NCI-H2029 treated with DMSO at 0.1 percent for 48 hours (cell line): ENCODE results near the gene HSD17B8.

Source experiments
- DNase-seq: peaks from one replicate; lab custom pipeline; 2025; lab: John Stamatoyannopoulos, UW

The HSD17B8 gene

DNA sequence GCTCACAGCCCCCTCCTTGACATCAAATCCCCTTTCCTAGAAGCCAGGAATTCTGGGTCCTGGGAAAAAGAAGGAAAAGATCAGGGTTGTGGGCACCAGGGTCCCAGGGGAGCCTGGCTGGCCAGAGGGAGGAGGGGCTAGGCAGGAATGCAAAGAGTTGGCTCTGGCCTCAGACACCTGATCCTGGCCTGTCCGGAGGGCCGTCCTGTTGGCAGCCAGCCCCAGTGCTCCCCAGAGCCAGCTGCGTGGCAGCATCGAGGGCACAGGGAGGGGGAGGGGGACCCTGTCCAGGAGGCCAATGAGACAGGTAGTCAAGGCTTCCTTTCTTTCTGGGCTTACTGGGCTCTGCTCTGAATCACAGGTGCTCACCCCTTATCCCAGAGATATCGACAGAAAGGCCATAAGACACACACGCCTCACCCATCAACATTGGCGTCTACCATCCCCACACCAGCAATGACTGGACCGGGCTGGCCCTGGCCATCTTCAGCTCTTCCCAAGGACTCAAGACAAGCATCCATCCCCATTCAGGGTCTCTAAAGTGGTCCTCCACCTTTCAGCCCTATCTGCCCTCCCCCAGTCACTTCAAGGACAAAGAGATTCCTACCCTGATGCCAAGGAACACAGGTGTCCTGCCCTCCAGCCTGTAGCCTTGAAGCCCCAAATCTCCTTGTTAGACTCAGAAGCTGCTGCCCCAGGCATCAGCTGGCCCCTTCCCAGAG lies 12.9 kb upstream of the HSD17B8 start:
- DNase-seq, result no peak

DNA sequence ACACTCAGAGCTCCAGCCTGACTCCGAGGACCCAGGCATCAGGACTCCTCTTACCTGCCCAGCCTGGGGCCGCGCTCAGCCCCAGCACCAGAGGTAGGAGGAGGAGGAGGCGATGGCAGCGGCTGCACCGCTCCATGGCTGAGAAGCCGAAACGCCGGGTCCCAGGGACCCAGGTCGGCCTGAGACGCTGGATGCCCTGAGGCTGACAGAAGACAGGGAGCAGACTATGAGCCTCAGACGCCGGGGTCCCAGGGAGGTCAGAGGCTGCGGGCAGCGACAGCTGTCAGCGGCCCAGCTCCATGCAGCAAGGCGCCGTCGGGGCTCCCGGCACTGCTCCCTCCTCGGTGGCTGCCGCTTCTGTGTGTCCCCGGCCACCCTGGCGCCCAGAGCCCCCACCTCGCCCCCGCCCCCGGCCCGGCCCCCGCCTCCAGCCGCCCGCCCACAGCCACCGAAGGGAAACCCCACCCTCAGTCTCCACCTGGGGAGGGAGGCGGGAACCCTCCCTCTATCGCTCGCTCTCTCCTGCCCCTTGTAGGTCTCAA lies 12.3 kb upstream of the HSD17B8 start, which contains the start of gene COL11A2:
COL11A2 (minus strand) TSS at position 363 of the 542 bp plus-strand sequence; CDS start at position 136, 227 bp downstream.
- no peak for DNase-seq

GRCh38 chr6:33192671-33193602 lies 11.5 kb upstream of the HSD17B8 start:
- DNase-seq, result no peak

DNA sequence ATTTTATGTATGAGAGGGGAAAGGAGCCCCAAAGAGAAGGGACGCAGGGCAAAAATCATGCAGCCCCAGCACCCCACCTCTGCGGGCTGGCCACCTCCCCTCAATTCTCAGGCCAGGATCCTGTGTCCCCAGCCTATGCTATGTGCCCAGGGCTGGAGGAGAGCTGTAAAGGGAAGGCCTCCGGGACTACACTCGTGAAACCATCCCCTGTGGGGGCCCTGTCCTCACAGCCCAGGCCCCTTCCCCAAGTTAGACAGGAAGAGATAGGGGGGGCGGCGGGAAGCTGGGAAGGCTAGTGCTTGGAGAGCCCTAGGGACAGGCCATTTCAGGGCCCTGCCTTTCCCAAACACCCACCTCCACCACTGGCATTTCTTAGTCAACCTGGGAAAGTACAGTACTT lies 10.8 kb upstream of the HSD17B8 start:
- DNase-seq, result no peak

- DNase-seq, result no peak
Measured at GRCh38 chr6:33194431-33194979, 9.9 kb upstream of the HSD17B8 start.

DNA sequence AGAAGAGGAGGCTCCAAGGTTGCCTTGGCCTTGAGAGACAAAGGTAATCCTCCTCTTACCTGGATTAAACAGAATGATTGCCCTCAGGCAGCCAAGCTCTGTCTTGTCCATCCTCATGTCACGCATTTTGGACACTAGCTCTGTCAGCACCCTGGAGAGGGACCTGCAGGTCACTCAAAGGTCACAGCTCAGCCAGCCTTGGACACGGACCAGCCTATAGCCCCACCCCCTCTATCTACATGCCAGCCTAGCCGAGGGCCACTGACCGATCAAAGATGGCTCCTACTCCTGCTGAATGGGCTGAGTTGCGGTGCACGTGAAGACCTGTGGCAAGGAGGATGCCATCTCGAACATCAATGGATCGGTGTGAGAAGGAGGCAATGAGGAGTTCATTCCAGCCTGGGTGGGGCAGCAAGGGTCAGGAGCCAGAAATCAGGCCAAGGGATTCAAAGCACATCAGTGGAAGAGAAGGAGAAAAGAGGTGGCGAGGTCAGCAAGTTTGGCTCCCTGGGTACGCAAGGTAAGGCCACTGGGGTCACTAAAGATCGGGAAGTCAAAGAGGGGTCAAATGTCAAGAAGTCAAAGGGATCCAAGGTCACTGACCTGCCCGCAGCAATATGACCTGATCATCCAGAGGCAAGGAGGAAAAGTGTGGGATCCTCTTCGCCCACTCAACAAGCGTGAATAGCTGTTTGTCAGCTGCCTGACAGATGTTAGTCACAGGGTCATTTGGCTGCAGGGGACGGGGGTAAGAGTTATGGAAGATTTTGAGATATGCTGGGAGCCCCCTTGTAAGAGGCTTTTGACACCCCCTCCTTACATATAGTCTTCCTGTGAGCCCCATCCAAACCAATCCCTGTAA lies 8.9 kb upstream of the HSD17B8 start:
- DNase-seq, result no peak

DNA sequence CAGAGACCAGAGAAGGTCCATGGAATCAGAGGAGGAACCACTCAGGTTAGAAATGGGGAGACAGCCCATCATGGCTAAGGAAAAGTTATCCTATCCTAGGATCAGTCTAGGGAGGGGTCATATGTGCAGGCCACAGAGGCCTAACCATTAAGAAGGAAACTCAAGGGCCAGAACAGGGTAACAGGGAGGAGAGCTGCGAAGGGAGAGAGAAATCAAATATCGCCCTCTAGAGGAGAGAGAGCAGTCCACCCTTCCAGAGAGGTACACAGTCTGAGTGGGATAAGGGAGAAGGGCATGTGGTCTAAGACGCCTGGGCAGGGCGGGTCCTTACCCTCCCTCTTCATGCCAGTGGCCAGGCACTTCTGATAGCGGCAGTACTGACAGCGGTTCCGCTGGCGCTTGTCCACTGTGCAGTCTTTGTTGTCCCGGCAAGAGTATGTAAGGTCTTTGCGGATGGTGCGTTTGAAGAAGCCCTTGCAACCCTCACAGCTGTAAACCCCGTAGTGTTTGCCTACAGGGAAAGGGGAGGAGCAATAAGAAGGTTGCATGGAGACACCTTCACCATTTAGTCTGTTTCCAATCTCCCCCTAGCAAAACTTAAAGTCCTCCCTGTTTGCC lies 6.9 kb upstream of the HSD17B8 start:
- peak; percentile 75 for DNase-seq

GRCh38 chr6:33198159-33198852 lies 6.1 kb upstream of the HSD17B8 start:
- DNase-seq, result no peak

DNA sequence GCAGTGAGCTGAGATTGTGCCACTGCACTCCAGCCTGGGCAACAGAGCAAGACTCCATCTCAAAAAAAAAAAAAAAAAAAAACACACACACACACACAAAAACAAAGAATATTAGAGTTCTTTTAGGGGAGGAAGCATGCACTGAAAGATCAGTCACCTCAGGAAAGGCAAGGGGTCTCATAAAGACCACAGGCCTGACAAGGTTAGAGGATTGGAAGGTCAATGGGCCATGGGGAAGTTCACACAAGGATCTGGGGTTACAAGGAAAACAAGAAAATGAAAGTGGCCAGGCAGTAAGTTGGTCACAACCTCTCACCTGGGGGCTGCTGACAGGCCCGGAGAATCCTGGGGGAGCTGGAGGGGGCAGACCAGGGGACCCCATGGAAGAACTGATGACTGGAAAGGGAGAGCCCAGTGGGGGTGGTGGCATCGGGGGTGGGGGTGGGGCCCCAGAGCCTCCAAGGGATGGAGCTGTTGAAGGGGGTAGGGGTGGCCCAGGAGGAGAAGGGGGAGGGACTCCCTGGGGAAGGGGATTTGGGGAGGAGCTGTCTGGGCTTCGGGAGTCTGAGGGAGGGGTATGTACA lies 5.5 kb upstream of the HSD17B8 start:
- DNase-seq, result no peak

GRCh38 chr6:33199687-33200218 lies 4.7 kb upstream of the HSD17B8 start:
- no peak for DNase-seq

DNA sequence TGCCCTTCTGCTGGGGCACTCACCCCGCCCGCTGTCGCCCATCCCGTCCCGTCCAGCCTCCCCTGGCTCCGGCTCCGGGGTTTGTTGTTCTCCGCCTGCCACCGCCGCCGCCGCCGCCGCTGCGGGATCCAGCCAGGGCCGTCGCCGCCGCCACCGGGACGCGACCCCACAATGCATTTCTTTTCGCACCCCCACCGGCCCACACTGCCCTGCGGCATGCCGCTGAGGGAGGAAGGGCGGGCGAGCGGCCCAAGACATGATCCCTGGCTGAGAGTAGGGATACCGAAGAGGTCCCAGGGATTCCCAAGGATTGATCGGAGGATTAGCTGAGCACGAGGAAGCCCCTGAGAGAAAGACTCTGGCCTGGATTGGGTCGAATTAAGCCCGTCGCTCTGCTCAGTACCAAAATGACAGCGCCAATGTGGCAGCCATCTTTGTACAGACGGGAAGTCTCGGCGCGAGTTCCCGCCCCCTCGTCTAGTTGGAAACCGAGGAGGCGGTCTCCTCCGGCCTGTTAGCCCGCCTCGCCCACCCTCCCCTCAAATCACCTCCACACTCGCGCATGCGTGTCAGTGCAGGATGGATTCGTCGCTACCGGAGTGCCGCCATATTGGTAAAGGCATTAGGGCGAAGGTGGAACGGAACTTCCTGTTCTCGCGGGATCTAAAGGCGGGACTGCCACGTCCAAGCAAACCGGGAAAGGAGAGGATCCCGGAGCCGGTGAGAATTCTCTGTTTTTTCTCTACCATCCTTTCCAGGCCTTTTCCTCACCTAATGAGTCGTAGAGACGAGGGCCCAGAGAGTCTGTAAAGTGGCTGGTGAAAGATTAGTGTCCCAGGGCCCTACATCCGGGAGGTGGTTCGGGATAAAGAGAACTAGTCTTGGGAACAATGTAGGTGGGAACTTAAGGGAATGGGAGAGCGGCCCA lies 4.0 kb upstream of the HSD17B8 start, which contains the start of the genes RXRB and SLC39A7:
RXRB (minus strand) TSS at position 447 of the 928 bp plus-strand sequence; CDS start at position 258, 189 bp downstream.
SLC39A7 (plus strand) TSS at position 649 of the 928 bp plus-strand sequence. CDS start 379 bp downstream, outside the sequence.
- DNase-seq, result peak; percentile 94

DNA sequence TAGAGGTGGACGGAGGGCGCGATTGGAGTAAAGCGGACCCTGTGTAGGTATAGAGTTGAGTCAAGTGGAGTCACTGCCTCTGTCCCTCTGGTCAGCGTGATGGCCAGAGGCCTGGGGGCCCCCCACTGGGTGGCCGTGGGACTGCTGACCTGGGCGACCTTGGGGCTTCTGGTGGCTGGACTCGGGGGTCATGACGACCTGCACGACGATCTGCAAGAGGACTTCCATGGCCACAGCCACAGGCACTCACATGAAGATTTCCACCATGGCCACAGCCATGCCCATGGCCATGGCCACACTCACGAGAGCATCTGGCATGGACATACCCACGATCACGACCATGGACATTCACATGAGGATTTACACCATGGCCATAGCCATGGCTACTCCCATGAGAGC lies 3.3 kb upstream of the HSD17B8 start:
- no peak for DNase-seq

DNA sequence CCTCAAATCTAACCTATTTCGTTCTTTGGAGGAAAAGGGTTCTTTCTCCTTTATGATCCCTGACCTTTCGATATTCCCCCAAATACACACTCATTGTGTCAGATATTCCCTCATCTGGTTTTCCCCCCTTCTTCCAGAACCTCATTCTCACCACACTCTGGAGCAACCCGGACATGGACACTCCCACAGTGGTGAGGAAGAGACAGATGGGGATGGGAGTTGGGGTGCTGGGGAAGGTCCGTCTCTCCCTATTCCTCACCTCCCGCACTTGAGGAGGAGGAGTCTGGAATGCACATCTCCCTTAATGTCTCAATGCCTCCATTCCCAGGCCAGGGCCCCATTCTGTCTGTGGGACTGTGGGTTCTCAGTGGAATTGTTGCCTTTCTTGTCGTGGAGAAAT lies 2.5 kb upstream of the HSD17B8 start:
- DNase-seq, result no peak

DNA sequence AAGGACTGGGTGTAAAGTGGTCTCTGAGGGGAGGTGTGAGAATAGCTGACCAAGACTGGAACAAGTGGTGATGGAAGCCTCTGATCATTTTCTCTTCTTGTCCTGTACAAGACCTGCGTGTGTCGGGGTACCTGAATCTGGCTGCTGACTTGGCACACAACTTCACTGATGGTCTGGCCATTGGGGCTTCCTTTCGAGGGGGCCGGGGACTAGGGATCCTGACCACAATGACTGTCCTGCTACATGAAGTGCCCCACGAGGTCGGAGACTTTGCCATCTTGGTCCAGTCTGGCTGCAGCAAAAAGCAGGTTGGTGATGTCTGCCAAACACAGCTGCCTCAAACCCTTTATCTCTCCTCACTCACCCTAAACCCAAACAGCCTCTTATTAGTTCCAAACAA lies 1.7 kb upstream of the HSD17B8 start:
- no peak for DNase-seq

GRCh38 chr6:33203443-33204164 lies 851 bp upstream of the HSD17B8 start:
- no peak for DNase-seq

DNA sequence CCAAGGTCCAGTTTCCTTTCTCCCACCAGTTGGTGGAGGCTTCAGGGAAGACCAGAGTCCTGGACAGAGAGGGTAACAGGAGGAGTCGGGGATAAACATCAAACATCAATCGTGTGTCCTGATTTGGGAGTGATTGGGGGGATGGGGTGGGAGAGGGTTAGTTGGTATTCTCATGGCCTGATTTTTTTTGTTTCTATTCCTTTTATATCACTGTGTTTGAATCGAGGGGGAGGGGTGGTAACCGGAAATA lies 365 bp upstream of the HSD17B8 start:
- no peak for DNase-seq

GRCh38 chr6:33205191-33206026 lies 954 bp downstream of the HSD17B8 start:
- DNase-seq, result no peak
